ENCODE results near the gene RYR2.

The RYR2 gene

GRCh38 chr1:237507005-237507404 is 465.0 kb downstream of the RYR2 start:
- DNase-seq (ENCODE audit: low read depth): no peak
- H3K4me3 ChIP-seq (replicated peaks; ENCODE audit: low read depth, low read length): no peak overlapping the region
- no peak for TF ChIP-seq CTCF (IDR thresholded peaks at IDR 0.05; ENCODE audit: low read length, missing control alignments)

GRCh38 chr1:237509748-237510147 is 467.8 kb downstream of the RYR2 start:
- no peak overlapping the region for H3K4me3 ChIP-seq (replicated peaks; ENCODE audit: low read depth, low read length)
- no peak for TF ChIP-seq CTCF (IDR thresholded peaks at IDR 0.05; ENCODE audit: low read length, missing control alignments)
- DNase-seq (ENCODE audit: low read depth): no peak

GRCh38 chr1:237525102-237525501 is 483.1 kb downstream of the RYR2 start:
- no peak for TF ChIP-seq CTCF (IDR thresholded peaks at IDR 0.05; ENCODE audit: low read length, missing control alignments)
- DNase-seq (ENCODE audit: low read depth): no peak

GRCh38 chr1:237527761-237528160 is 485.8 kb downstream of the RYR2 start:
- H3K4me3 ChIP-seq (replicated peaks; ENCODE audit: low read depth, low read length): no peak overlapping the region
- DNase-seq (ENCODE audit: low read depth): peak; percentile 2
- TF ChIP-seq CTCF (IDR thresholded peaks at IDR 0.05; ENCODE audit: low read length, missing control alignments): no peak

More at GRCh38 chr1:237525102-237525501, 483.1 kb downstream of the RYR2 start:
- H3K4me3 ChIP-seq (replicated peaks; ENCODE audit: low read depth, low read length): no peak overlapping the region

DNA sequence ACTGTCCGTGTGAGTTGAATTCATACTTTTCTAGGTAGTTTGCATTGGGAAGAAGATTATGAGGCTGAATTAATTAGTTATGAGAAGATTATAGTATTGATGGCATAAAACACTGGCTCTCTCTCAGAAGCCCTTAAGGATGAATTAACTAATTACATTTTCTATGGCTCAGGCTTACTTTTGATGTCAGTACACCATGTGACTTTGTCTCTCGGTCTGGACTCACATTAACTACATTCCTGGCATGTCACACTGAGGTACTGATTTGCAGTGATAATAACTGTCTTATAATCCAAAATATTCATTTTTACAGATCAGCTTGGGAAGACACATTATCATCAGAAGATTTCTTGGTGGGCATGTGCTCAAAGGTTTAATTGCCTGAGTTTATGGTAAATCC is 486.6 kb downstream of the RYR2 start:
- no peak overlapping the region for H3K4me3 ChIP-seq (replicated peaks; ENCODE audit: low read depth, low read length)
- no peak for DNase-seq (ENCODE audit: low read depth)
- no peak for TF ChIP-seq CTCF (IDR thresholded peaks at IDR 0.05; ENCODE audit: low read length, missing control alignments)

- TF ChIP-seq CTCF (IDR thresholded peaks at IDR 0.05; ENCODE audit: low read length, missing control alignments): no peak
Observed at GRCh38 chr1:237539055-237539454, 497.1 kb downstream of the RYR2 start.

DNA sequence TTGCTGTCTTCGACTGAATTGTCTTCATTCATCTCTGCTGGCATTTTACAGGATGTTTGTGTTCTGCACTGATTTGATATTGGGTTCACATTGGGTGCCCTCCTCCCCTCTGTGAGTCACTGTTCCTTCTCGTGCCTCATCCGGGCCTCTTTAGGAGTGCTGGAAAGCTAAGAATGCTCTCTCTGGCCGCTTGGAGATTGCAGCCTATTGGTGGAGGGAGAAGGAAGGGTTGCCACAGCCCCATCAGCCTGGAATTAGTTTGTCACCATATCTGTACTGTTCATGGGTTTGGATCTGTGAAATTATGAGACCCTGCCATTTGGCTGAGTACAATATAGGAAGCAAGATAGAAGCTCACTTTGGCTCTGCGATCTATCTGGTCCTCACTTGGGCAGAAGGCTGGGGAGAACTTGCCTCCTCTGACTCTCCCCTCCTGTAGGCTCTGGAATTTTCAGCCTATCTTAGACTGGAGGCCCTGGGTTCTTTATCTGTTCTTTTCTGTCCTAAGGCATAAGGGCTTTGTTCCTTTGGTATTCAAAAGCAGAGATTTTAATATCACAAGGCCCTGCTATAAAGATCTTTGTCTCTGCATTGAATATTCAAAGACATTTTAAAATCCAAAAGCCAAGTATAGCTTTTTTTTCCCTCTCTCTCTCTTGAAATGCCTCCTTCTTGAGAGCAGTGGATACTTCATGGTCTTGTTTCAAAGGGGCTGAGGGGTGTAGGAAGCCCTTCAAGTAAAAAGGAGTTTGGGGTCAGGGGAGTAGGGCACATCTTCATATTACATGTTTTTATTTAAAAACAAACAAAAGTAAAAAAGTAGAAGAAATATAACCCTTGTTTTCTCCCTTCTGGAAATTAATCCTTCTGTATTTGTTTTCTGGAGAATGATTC is 500.8 kb downstream of the RYR2 start:
- DNase-seq (ENCODE audit: low read depth): peak; percentile 1
- TF ChIP-seq CTCF (IDR thresholded peaks at IDR 0.05; ENCODE audit: low read length, missing control alignments): no peak
- H3K4me3 ChIP-seq (replicated peaks; ENCODE audit: low read depth, low read length): no peak overlapping the region

More at GRCh38 chr1:237539055-237539454, 497.1 kb downstream of the RYR2 start:
- H3K4me3 ChIP-seq (replicated peaks; ENCODE audit: low read depth, low read length): no peak overlapping the region
- no peak for DNase-seq (ENCODE audit: low read depth)
